ENCODE data around the gene ATRX.
"Not testable (repeated sequence)": the region's sequence is repeated elsewhere in the genome, so short reads cannot be mapped to it uniquely, and the experiment has no call there.

ATRX gene

GRCh38 chrX:77694491-77694890 lies 91.5 kb downstream of the ATRX start:
- Mint-ChIP-seq H3K4me1 (ENCODE audit: low read depth) (peaks cover 2% of the 10 kb centered on the region), H3K27ac (no peak overlapping the region)

GRCh38 chrX:77693594-77693993 lies 92.4 kb downstream of the ATRX start:
- no peak overlapping the region for H3K4me3 Mint-ChIP-seq
- peaks cover 2% of the 10 kb centered on the region for H3K4me1 Mint-ChIP-seq (ENCODE audit: low read depth)
- no peak for DNase-seq (ENCODE audit: low spot score)
- H3K27me3 Mint-ChIP-seq (ENCODE audit: low read depth) = no peaks in the 10 kb centered on the region
- H3K27ac Mint-ChIP-seq = peak overlapping the region; percentile 15
- H3K9me3 Mint-ChIP-seq = no peaks in the 10 kb centered on the region
- H3K36me3 Mint-ChIP-seq (ENCODE audit: low read depth) = peaks cover 15% of the 10 kb centered on the region

More at GRCh38 chrX:77694491-77694890, 91.5 kb downstream of the ATRX start:
- Mint-ChIP-seq H3K4me3 (no peak overlapping the region), H3K9me3 (no peaks in the 10 kb centered on the region), H3K27me3 (ENCODE audit: low read depth) (no peaks in the 10 kb centered on the region), H3K36me3 (ENCODE audit: low read depth) (peaks cover 13% of the 10 kb centered on the region)
- DNase-seq (ENCODE audit: low spot score) = no peak

- DNase-seq (ENCODE audit: low spot score) = no peak
- peaks cover 25% of the 10 kb centered on the region for H3K36me3 Mint-ChIP-seq (ENCODE audit: low read depth)
- no peak overlapping the region for H3K27ac Mint-ChIP-seq
- H3K4me3 Mint-ChIP-seq = no peak overlapping the region
- H3K27me3 Mint-ChIP-seq (ENCODE audit: low read depth) = no peaks in the 10 kb centered on the region
- no peaks in the 10 kb centered on the region for H3K9me3 Mint-ChIP-seq
- H3K4me1 Mint-ChIP-seq (ENCODE audit: low read depth) = peaks cover 2% of the 10 kb centered on the region
These were observed 94.1 kb downstream of the ATRX start for GRCh38 chrX:77691916-77692315.

- no peak for DNase-seq (ENCODE audit: low spot score)
- Mint-ChIP-seq H3K4me1 (ENCODE audit: low read depth) (no peaks in the 10 kb centered on the region), H3K4me3 (no peak overlapping the region), H3K36me3 (ENCODE audit: low read depth) (peaks cover 31% of the 10 kb centered on the region), H3K27ac (no peak overlapping the region), H3K9me3 (peaks cover 3% of the 10 kb centered on the region), H3K27me3 (ENCODE audit: low read depth) (no peaks in the 10 kb centered on the region)
These were observed 96.6 kb downstream of the ATRX start for GRCh38 chrX:77689376-77689775.

- H3K36me3 Mint-ChIP-seq (ENCODE audit: low read depth) = peaks cover 55% of the 10 kb centered on the region
- H3K9me3 Mint-ChIP-seq; H3K27me3 Mint-ChIP-seq (ENCODE audit: low read depth); DNase-seq (ENCODE audit: low spot score); H3K4me1 Mint-ChIP-seq (ENCODE audit: low read depth); H3K27ac Mint-ChIP-seq; H3K4me3 Mint-ChIP-seq: not testable (repeated sequence)
These were observed 100.3 kb downstream of the ATRX start for GRCh38 chrX:77685683-77686082.

DNA sequence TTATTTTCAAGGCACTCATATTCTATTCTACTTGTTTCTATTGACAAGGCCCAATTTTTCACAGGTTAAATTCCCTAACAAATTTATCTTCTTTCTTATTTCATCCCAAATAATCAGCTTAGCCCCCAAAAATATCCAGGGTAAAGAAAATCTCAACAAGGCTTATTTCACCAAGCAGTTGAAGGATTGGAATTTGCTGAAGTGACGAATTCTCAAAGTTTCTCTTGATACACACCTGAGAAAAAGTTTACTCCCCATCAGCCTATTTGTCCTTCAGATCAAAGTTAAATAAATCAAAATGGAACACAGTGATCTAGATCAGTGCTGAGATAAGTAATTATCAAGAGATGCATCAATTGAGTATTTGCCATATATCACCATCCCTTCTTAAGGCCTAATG lies 106.9 kb downstream of the ATRX start:
- Mint-ChIP-seq H3K4me3 (no peak overlapping the region), H3K9me3 (no peaks in the 10 kb centered on the region), H3K4me1 (ENCODE audit: low read depth) (peaks cover 2% of the 10 kb centered on the region)

DNA sequence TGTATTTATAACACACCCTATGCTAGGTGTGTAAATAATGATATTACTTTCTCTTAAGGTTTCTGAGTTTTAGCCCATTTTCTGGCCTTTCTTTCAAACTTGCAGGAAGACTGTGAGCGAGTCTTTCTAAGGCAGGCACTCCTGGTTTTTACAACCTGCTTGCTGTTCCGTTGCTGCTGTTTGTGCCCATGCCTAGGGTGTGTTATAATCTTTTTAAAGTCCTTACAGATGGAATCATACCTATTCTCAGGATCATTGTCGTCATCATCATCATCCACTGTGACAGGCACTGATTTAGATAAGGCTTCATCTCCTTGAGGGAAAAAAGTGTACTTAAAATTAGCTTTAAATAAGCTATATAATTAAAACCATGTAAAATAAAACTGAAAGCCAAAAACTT lies 110.0 kb downstream of the ATRX start:
- Mint-ChIP-seq H3K27me3 (ENCODE audit: low read depth) (no peaks in the 10 kb centered on the region), H3K4me1 (ENCODE audit: low read depth) (no peaks in the 10 kb centered on the region)

More for the DNA sequence above, 106.9 kb downstream of the ATRX start:
- no peak overlapping the region for H3K27ac Mint-ChIP-seq
- H3K27me3 Mint-ChIP-seq (ENCODE audit: low read depth) = no peaks in the 10 kb centered on the region
- no peak for DNase-seq (ENCODE audit: low spot score)
- H3K36me3 Mint-ChIP-seq (ENCODE audit: low read depth) = peaks cover 27% of the 10 kb centered on the region

GRCh38 chrX:77668391-77669237 lies 117.4 kb downstream of the ATRX start:
- Mint-ChIP-seq H3K27me3 (ENCODE audit: low read depth) (no peaks in the 10 kb centered on the region), H3K9me3 (no peaks in the 10 kb centered on the region), H3K4me1 (ENCODE audit: low read depth) (peaks cover 7% of the 10 kb centered on the region), H3K4me3 (no peak overlapping the region), H3K27ac (peak overlapping the region; percentile 13), H3K36me3 (ENCODE audit: low read depth) (peaks cover 7% of the 10 kb centered on the region)
- no peak for DNase-seq (ENCODE audit: low spot score)

More for the DNA sequence above, 110.0 kb downstream of the ATRX start:
- H3K27ac Mint-ChIP-seq = no peak overlapping the region
- no peak overlapping the region for H3K4me3 Mint-ChIP-seq
- H3K36me3 Mint-ChIP-seq (ENCODE audit: low read depth) = peaks cover 6% of the 10 kb centered on the region
- DNase-seq (ENCODE audit: low spot score) = no peak
- H3K9me3 Mint-ChIP-seq = no peaks in the 10 kb centered on the region

DNA sequence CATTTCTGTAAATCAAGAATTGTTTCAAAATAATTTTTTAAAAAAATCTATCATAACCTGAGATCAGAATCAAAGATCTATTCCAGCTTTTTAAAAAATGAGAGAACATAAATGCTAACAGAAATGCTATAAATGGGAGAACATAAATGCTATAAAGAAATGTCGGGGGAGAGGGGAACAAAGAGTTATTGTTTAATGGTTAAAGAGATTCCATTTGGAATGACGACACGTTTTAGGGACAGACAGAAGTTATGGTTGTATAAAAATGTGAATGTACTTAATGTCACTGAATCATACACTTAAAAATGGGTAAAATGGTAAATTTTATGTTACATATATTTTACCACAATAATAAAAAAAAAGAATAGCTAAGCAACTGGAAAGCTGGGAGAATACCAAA lies 127.1 kb downstream of the ATRX start:
- no peak for DNase-seq (ENCODE audit: low spot score)
- Mint-ChIP-seq H3K36me3 (ENCODE audit: low read depth) (peaks cover 22% of the 10 kb centered on the region), H3K27me3 (ENCODE audit: low read depth) (no peaks in the 10 kb centered on the region), H3K4me3 (no peak overlapping the region), H3K27ac (no peak overlapping the region), H3K4me1 (ENCODE audit: low read depth) (peaks cover 1% of the 10 kb centered on the region), H3K9me3 (no peaks in the 10 kb centered on the region)

DNA sequence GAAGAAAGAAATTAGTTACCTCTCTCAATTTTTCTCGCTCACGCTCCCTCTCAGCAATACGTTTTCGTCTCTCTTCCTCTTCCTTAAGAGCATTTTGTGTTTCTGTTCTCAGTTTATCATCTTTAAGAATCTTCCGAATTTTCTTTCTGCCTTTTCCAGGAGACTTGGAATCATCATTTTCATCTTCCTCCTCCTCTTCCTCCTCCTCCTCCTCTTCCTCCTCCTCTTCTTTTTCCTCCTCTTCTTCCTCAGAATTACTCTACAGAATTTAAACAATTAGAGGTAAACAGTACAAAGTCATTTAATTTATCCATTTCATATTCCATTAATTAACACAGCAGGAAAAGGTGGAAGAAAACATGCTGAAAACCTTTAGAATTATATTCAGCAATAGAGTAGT lies 133.9 kb downstream of the ATRX start:
- Mint-ChIP-seq H3K36me3 (ENCODE audit: low read depth) (peaks cover 40% of the 10 kb centered on the region), H3K27me3 (ENCODE audit: low read depth) (no peaks in the 10 kb centered on the region), H3K4me3 (no peak overlapping the region), H3K4me1 (ENCODE audit: low read depth) (peaks cover under 1% of the 10 kb centered on the region), H3K27ac (no peak overlapping the region), H3K9me3 (no peaks in the 10 kb centered on the region)
- no peak for DNase-seq (ENCODE audit: low spot score)

GRCh38 chrX:77640702-77641101 lies 145.3 kb downstream of the ATRX start:
- Mint-ChIP-seq H3K36me3 (ENCODE audit: low read depth) (peaks cover 62% of the 10 kb centered on the region), H3K27me3 (ENCODE audit: low read depth) (no peaks in the 10 kb centered on the region), H3K27ac (no peak overlapping the region), H3K4me1 (ENCODE audit: low read depth) (no peaks in the 10 kb centered on the region), H3K4me3 (no peak overlapping the region), H3K9me3 (peaks cover 16% of the 10 kb centered on the region)
- no peak for DNase-seq (ENCODE audit: low spot score)

- Mint-ChIP-seq H3K27ac (no peak overlapping the region), H3K27me3 (ENCODE audit: low read depth) (no peaks in the 10 kb centered on the region), H3K36me3 (ENCODE audit: low read depth) (peaks cover 53% of the 10 kb centered on the region), H3K4me1 (ENCODE audit: low read depth) (no peaks in the 10 kb centered on the region), H3K9me3 (peaks cover 14% of the 10 kb centered on the region), H3K4me3 (no peak overlapping the region)
- DNase-seq (ENCODE audit: low spot score) = no peak
These were observed 146.2 kb downstream of the ATRX start for GRCh38 chrX:77639820-77640219.

DNA sequence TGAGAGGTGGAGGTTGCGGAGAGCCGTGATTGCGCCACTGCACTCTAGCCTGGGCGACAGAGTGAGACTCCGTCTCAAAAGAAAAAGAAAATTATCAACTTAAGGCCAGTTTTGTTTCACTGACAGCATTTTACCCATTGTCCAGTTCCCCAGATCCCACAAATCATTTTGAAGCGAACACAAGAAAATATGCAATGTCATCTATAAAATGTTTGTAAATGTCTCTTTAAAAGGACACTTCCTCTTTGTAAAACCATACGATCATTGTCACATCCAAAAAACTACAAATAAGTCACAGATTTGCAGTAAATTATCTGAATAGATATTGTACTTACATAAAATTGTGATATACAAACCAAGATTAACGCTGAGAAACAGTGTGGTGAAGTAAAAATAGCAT lies 147.6 kb downstream of the ATRX start:
- Mint-ChIP-seq H3K4me3 (no peak overlapping the region), H3K27me3 (ENCODE audit: low read depth) (no peaks in the 10 kb centered on the region), H3K27ac (no peak overlapping the region), H3K36me3 (ENCODE audit: low read depth) (peaks cover 46% of the 10 kb centered on the region), H3K9me3 (peaks cover 10% of the 10 kb centered on the region), H3K4me1 (ENCODE audit: low read depth) (no peaks in the 10 kb centered on the region)
- no peak for DNase-seq (ENCODE audit: low spot score)

DNA sequence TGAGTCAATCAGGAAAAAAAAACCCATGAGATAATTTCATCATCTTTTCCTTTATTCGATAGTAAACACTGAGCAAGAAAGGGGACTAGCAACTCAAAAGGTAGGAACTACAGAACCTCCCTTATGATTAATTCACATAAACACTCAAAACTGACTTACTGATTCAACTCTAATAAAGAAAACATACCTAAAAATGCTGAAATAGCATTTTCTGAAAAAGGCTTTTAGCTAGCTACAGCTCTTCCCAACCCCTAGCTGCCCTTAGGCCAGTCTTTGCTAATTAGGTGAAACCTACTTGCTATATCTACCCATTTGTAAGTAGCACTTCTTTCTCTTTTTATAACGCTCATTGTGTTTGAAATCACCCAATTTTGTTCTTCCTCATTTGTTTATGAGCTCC lies 150.6 kb downstream of the ATRX start:
- Mint-ChIP-seq H3K4me1 (ENCODE audit: low read depth) (no peaks in the 10 kb centered on the region), H3K9me3 (peaks cover 4% of the 10 kb centered on the region), H3K36me3 (ENCODE audit: low read depth) (peaks cover 29% of the 10 kb centered on the region), H3K27me3 (ENCODE audit: low read depth) (no peaks in the 10 kb centered on the region), H3K4me3 (no peak overlapping the region), H3K27ac (no peak overlapping the region)
- no peak for DNase-seq (ENCODE audit: low spot score)
